Progenitor cell of endocrine pancreas (in vitro differentiated cells): ENCODE measurements around the gene KSR2. TPM values are rescaled to one million over a fixed set of nuclear protein-coding genes. Genes with fewer than 3 reads are reported as not detected.

Source experiments
- DNase-seq: peaks from one replicate; pipeline ENCODE4 v3.0.0; 2021; ENCODE audit warnings: low spot score; ENCODE audit not compliant: unreplicated experiment
- H3K27ac Mint-ChIP-seq: 2 replicates; pipeline ENCODE4 v1.8.0; 2021; ENCODE audit warnings: mild to moderate bottlenecking, moderate library complexity, mixed read lengths
- H3K27me3 Mint-ChIP-seq: 2 replicates; pipeline ENCODE4 v1.8.0; 2021; ENCODE audit warnings: mixed read lengths
- H3K36me3 Mint-ChIP-seq: 2 replicates; pipeline ENCODE4 v1.8.0; 2022; ENCODE audit warnings: mixed read lengths; ENCODE audit not compliant: insufficient read depth
- H3K4me1 Mint-ChIP-seq: 2 replicates; pipeline ENCODE4 v1.8.0; 2021; ENCODE audit warnings: low read depth, mixed read lengths
- H3K4me3 Mint-ChIP-seq: 2 replicates; pipeline ENCODE4 v1.8.0; 2021; ENCODE audit warnings: low read depth, mild to moderate bottlenecking, moderate library complexity, mixed read lengths
- H3K9me3 Mint-ChIP-seq: 2 replicates; pipeline ENCODE4 v1.8.0; 2021; ENCODE audit warnings: low read depth, mixed read lengths
- total RNA-seq: library from RNA; stranded (reverse); gene quantifications from 2 replicates; pipeline ENCODE4 v1.2.1, GENCODE V29; 2021
- TF ChIP-seq, protein P1 (sequence below): fragments of 200-600 bp; sonication (generic); IDR thresholded peaks from one replicate; pipeline ENCODE4 v1.5.0; 2021; ENCODE audit warnings: antibody characterized with exemption, mild to moderate bottlenecking; ENCODE audit not compliant: unreplicated experiment

Gene KSR2
- total RNA-seq, 1 donor from 2014 or later: 1.8 TPM

GRCh38 chr12:117430246-117430645 is 538.5 kb downstream of the KSR2 start:
- TF ChIP-seq, protein P1, sequence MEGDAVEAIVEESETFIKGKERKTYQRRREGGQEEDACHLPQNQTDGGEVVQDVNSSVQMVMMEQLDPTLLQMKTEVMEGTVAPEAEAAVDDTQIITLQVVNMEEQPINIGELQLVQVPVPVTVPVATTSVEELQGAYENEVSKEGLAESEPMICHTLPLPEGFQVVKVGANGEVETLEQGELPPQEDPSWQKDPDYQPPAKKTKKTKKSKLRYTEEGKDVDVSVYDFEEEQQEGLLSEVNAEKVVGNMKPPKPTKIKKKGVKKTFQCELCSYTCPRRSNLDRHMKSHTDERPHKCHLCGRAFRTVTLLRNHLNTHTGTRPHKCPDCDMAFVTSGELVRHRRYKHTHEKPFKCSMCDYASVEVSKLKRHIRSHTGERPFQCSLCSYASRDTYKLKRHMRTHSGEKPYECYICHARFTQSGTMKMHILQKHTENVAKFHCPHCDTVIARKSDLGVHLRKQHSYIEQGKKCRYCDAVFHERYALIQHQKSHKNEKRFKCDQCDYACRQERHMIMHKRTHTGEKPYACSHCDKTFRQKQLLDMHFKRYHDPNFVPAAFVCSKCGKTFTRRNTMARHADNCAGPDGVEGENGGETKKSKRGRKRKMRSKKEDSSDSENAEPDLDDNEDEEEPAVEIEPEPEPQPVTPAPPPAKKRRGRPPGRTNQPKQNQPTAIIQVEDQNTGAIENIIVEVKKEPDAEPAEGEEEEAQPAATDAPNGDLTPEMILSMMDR: no peak
- no peak overlapping the region for H3K4me3 Mint-ChIP-seq
- peaks cover 10% of the 10 kb centered on the region for H3K27me3 Mint-ChIP-seq
- H3K36me3 Mint-ChIP-seq: no peaks in the 10 kb centered on the region
- no peak overlapping the region for H3K27ac Mint-ChIP-seq
- no peak for DNase-seq
- no peaks in the 10 kb centered on the region for H3K9me3 Mint-ChIP-seq
- H3K4me1 Mint-ChIP-seq: no peaks in the 10 kb centered on the region

DNA sequence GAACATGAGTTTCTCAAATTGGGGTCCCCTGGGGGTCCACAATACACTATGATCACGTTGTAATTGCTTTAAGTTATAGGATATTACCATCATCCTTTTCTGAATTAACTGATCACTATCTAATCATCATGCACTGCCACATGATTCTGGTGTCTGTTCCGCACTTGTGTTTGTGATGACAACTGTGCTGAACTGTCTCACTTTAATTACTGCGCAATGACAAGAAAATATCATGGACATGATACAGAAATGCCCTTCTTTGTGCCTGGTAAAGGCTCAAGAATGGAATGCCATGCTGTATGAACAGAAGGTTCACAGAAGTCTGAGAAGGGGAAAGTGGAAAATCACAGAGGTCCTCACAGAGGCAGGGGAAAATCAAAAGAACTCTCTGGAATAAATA is 541.6 kb downstream of the KSR2 start:
- Mint-ChIP-seq H3K9me3 (no peaks in the 10 kb centered on the region), H3K27me3 (peaks cover 27% of the 10 kb centered on the region), H3K4me3 (no peak overlapping the region), H3K4me1 (no peaks in the 10 kb centered on the region), H3K27ac (no peak overlapping the region), H3K36me3 (no peaks in the 10 kb centered on the region)
- no peak for DNase-seq
- TF ChIP-seq, protein P1: no peak

- no peaks in the 10 kb centered on the region for H3K9me3 Mint-ChIP-seq
These were observed 546.8 kb downstream of the KSR2 start for GRCh38 chr12:117421987-117422386.

DNA sequence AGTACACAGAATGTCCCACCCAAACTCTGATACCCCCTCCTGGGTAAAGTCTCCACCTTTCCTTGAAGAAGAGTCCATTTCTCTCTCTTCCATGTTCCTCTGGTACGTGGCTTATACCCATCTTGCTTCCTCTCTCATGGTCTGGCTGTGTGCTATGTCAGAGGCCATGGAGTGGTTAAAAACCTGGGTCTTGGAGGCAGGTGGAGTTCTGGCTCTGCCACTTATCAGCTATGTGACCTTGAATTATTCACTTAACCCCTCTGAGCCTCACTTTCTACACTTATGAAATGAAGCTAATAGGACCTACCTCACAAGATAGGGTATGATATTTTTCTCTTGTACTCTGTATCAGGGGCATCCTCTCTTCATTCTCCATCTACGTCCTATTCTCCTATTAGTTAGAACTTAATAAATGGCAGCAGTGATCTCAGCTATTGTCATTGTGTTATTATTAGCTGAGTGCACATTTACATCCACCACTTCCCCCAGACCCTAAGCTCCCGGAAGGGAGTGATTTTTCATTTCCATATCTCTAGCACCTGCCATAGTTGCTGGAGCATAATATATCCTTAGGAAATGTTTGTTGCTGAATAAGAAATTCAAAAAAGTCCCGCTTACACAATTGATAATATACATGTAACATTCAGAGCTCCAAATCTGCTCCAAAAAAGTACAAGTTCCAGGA is 547.6 kb downstream of the KSR2 start:
- Mint-ChIP-seq H3K9me3 (no peaks in the 10 kb centered on the region), H3K4me3 (no peak overlapping the region), H3K27me3 (peaks cover 47% of the 10 kb centered on the region), H3K36me3 (no peaks in the 10 kb centered on the region), H3K27ac (no peak overlapping the region), H3K4me1 (no peaks in the 10 kb centered on the region)
- DNase-seq: no peak
- TF ChIP-seq, protein P1: no peak

More at GRCh38 chr12:117421987-117422386, 546.8 kb downstream of the KSR2 start:
- Mint-ChIP-seq H3K36me3 (no peaks in the 10 kb centered on the region), H3K4me1 (no peaks in the 10 kb centered on the region), H3K4me3 (no peak overlapping the region), H3K27ac (no peak overlapping the region), H3K27me3 (peaks cover 50% of the 10 kb centered on the region)
- TF ChIP-seq, protein P1: no peak
- DNase-seq: no peak

GRCh38 chr12:117417004-117417403 is 551.8 kb downstream of the KSR2 start:
- TF ChIP-seq, protein P1: no peak
- H3K36me3 Mint-ChIP-seq: no peaks in the 10 kb centered on the region
- no peak for DNase-seq
- H3K4me1 Mint-ChIP-seq: no peaks in the 10 kb centered on the region
- no peak overlapping the region for H3K4me3 Mint-ChIP-seq
- H3K9me3 Mint-ChIP-seq: no peaks in the 10 kb centered on the region
- no peak overlapping the region for H3K27ac Mint-ChIP-seq
- peaks cover 44% of the 10 kb centered on the region for H3K27me3 Mint-ChIP-seq
